ENCODE results near the gene FGF12.

Gene FGF12

DNA sequence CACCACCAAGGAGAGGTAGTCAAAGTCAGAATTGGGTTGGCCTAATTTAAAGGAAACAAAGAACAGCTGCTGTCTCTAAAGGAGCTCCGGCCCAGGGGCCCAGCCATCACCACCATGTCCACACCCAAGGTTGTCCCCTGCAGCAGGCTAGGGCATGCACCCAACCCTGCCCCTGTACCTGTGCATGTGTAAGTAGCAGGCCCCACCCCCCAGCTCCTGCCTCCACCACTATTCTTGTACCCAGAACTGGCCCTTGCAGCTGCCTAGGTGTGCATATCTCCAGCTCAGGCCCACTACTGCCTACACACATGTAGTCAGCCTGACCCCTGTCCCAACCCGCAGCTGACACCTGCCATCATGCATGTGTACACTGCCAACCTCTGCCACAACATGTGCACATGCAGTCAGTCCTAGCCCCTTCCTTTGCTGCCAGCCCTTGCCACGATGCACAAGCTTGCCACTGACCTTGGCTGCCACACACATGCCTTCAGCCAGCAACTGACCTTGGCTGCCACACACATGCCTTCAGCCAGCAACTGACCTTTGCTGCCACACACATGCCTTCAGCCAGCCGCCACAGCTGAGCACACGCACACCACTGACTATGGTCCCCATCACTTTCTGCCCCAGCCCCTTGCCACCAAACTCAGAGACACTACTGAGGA, 39.7 kb downstream of the FGF12 start:
- Histone ChIP-seq H3K36me3 (ENCODE audit: control insufficient read depth, insufficient read depth, low read length) (no peaks in the 10 kb centered on the region), H3K27me3 (ENCODE audit: control insufficient read depth, insufficient read depth, low read length, poor library complexity, severe bottlenecking) (no peaks in the 10 kb centered on the region), H3K4me3 (ENCODE audit: insufficient read depth, low read depth, low read length) (no peak overlapping the region), H3K27ac (ENCODE audit: insufficient read depth, low read depth, low read length, poor library complexity, severe bottlenecking) (no peak overlapping the region), H3K4me1 (ENCODE audit: control insufficient read depth, insufficient read depth, low read length) (no peaks in the 10 kb centered on the region), H3K9me3 (ENCODE audit: control insufficient read depth, low read length) (no peaks in the 10 kb centered on the region)
- WGBS, 2 experiments = 90 to 91% methylated on average over 5 of the region's 5 CpGs

DNA sequence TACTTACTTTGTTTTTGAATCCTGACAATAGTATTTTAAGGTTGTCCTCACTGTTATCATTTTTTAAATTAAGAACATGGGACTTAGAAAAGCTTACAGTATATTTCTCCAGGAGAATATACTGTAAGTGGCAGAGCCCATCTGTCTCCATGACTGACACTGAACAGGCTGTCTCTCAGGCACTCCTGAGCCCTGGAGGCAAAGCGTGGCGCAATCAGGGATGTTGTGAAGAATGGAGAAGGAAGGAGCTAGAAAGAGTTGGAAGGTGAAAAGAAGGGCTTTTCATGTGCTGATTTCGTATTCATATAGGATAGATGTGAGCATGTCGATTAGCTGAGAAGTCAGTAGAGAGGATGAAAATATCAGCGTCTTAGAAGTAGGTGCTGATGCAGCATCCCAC, 41.5 kb downstream of the FGF12 start:
- Histone ChIP-seq H3K4me3 (ENCODE audit: insufficient read depth, low read depth, low read length) (no peak overlapping the region), H3K27ac (ENCODE audit: insufficient read depth, low read depth, low read length, poor library complexity, severe bottlenecking) (no peak overlapping the region), H3K4me1 (ENCODE audit: control insufficient read depth, insufficient read depth, low read length) (no peaks in the 10 kb centered on the region), H3K9me3 (ENCODE audit: control insufficient read depth, low read length) (no peaks in the 10 kb centered on the region), H3K36me3 (ENCODE audit: control insufficient read depth, insufficient read depth, low read length) (no peaks in the 10 kb centered on the region), H3K27me3 (ENCODE audit: control insufficient read depth, insufficient read depth, low read length, poor library complexity, severe bottlenecking) (no peaks in the 10 kb centered on the region)
- WGBS, 2 experiments = 91% methylated on average over 5 of the region's 5 CpGs

- H3K4me1 ChIP-seq (ENCODE audit: control insufficient read depth, insufficient read depth, low read length) = no peaks in the 10 kb centered on the region
- no peak overlapping the region for H3K4me3 ChIP-seq (ENCODE audit: insufficient read depth, low read depth, low read length)
- H3K27me3 ChIP-seq (ENCODE audit: control insufficient read depth, insufficient read depth, low read length, poor library complexity, severe bottlenecking) = no peaks in the 10 kb centered on the region
- H3K27ac ChIP-seq (ENCODE audit: insufficient read depth, low read depth, low read length, poor library complexity, severe bottlenecking) = no peak overlapping the region
- WGBS, 2 experiments = 92 to 94% methylated on average over 6 of the region's 6 CpGs
- H3K36me3 ChIP-seq (ENCODE audit: control insufficient read depth, insufficient read depth, low read length) = no peaks in the 10 kb centered on the region
- no peaks in the 10 kb centered on the region for H3K9me3 ChIP-seq (ENCODE audit: control insufficient read depth, low read length)
Observed at GRCh38 chr3:192684151-192684550, 43.2 kb downstream of the FGF12 start.

DNA sequence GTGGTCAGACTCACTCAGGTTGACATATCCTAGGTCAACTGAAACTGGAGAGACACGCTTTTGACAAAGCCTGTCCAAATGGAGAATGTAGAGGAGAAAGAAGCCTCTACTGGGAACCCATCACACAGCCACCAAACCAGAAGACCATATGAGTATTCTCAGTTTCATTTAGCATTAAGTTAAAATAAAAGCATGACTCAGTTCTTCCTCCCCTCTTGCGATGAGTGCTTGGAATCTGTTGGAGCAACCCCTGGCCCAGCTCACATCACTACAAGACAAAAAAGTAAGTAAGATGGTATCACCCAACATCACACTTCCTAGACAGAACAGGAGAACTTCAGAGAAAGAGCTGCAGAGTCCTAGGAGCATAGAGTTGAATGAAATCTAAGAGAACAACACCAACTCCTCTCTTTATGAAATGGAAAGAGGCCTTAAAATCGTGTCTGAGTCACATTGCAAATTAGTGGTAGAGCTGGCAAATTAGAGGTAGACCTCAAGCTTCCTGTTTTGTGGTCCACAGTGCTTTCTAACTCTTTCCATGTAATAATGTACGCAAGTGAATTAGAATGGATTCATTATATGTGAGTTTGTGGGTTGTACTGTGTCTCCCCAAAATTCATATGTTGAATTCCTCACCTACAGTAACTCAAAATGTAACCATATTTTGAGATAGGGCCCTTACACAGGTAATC, 51.2 kb downstream of the FGF12 start:
- 87 to 93% methylated on average over 3 to 4 of the region's 4 CpGs for WGBS, 2 experiments
- no peak overlapping the region for H3K27ac ChIP-seq (ENCODE audit: insufficient read depth, low read depth, low read length, poor library complexity, severe bottlenecking)

DNA sequence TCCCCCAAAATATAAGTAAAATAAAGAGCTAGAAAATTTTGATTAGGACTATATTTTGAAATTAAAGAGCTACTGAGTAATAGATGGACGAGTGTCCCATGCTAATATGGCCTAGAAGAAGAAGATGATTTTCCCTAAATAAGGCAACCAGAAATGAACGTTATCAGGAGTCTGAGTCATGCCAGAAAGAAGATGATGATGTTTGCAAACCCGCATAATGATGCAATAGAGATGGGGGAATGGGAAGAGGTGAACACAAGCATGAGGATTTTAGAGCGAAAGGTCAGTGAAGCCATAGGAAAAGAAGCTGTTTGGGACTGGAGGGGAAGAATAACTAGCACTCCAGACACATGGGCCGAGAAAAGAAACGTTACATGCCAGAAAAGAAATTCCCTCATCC, 71.7 kb downstream of the FGF12 start:
- WGBS, 2 experiments = 84 to 89% methylated on average over 6 of the region's 6 CpGs
- Histone ChIP-seq H3K27me3 (ENCODE audit: control insufficient read depth, insufficient read depth, low read length, poor library complexity, severe bottlenecking) (no peaks in the 10 kb centered on the region), H3K27ac (ENCODE audit: insufficient read depth, low read depth, low read length, poor library complexity, severe bottlenecking) (no peak overlapping the region), H3K4me3 (ENCODE audit: insufficient read depth, low read depth, low read length) (no peak overlapping the region), H3K4me1 (ENCODE audit: control insufficient read depth, insufficient read depth, low read length) (no peaks in the 10 kb centered on the region), H3K36me3 (ENCODE audit: control insufficient read depth, insufficient read depth, low read length) (no peaks in the 10 kb centered on the region), H3K9me3 (ENCODE audit: control insufficient read depth, low read length) (no peaks in the 10 kb centered on the region)

More for the DNA sequence above, 51.2 kb downstream of the FGF12 start:
- no peaks in the 10 kb centered on the region for H3K36me3 ChIP-seq (ENCODE audit: control insufficient read depth, insufficient read depth, low read length)
- H3K9me3 ChIP-seq (ENCODE audit: control insufficient read depth, low read length) = no peaks in the 10 kb centered on the region
- H3K27me3 ChIP-seq (ENCODE audit: control insufficient read depth, insufficient read depth, low read length, poor library complexity, severe bottlenecking) = no peaks in the 10 kb centered on the region
- H3K4me3 ChIP-seq (ENCODE audit: insufficient read depth, low read depth, low read length) = no peak overlapping the region
- H3K4me1 ChIP-seq (ENCODE audit: control insufficient read depth, insufficient read depth, low read length) = no peaks in the 10 kb centered on the region

DNA sequence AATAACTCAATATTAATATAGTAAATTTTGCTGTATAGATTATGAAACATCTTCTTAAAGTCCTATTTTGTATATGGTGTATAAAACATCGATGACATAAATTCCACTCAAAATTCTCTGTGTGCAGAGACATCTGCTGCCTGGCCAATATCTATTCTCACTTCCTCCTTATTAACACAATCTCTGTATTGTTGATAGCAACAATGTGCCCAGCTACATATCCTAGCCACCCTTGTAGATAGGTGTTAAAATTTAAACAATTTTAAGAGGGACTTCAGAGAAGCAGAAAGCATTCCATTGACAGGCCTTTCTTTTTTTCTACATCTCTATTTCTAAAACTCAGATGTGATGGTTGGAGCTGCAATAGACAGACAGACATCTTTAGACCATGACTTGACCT, 72.3 kb downstream of the FGF12 start:
- 100% methylated on average over 1 of the region's 1 CpG; no CpG with 5 or more reads in 1 of the 2 experiments for WGBS, 2 experiments
- H3K36me3 ChIP-seq (ENCODE audit: control insufficient read depth, insufficient read depth, low read length) = no peaks in the 10 kb centered on the region
- H3K27ac ChIP-seq (ENCODE audit: insufficient read depth, low read depth, low read length, poor library complexity, severe bottlenecking) = no peak overlapping the region
- H3K4me1 ChIP-seq (ENCODE audit: control insufficient read depth, insufficient read depth, low read length) = no peaks in the 10 kb centered on the region
- H3K27me3 ChIP-seq (ENCODE audit: control insufficient read depth, insufficient read depth, low read length, poor library complexity, severe bottlenecking) = no peaks in the 10 kb centered on the region
- H3K4me3 ChIP-seq (ENCODE audit: insufficient read depth, low read depth, low read length) = no peak overlapping the region
- no peaks in the 10 kb centered on the region for H3K9me3 ChIP-seq (ENCODE audit: control insufficient read depth, low read length)

- Histone ChIP-seq H3K27me3 (ENCODE audit: control insufficient read depth, insufficient read depth, low read length, poor library complexity, severe bottlenecking) (no peaks in the 10 kb centered on the region), H3K4me1 (ENCODE audit: control insufficient read depth, insufficient read depth, low read length) (no peaks in the 10 kb centered on the region), H3K27ac (ENCODE audit: insufficient read depth, low read depth, low read length, poor library complexity, severe bottlenecking) (no peak overlapping the region), H3K4me3 (ENCODE audit: insufficient read depth, low read depth, low read length) (no peak overlapping the region), H3K36me3 (ENCODE audit: control insufficient read depth, insufficient read depth, low read length) (no peaks in the 10 kb centered on the region), H3K9me3 (ENCODE audit: control insufficient read depth, low read length) (no peaks in the 10 kb centered on the region)
- WGBS, 2 experiments = 86 to 93% methylated on average over 1 of the region's 1 CpG
Observed at GRCh38 chr3:192653862-192654261, 73.5 kb downstream of the FGF12 start.

- H3K27ac ChIP-seq (ENCODE audit: insufficient read depth, low read depth, low read length, poor library complexity, severe bottlenecking) = no peak overlapping the region
- H3K27me3 ChIP-seq (ENCODE audit: control insufficient read depth, insufficient read depth, low read length, poor library complexity, severe bottlenecking) = no peaks in the 10 kb centered on the region
- WGBS, 2 experiments = 83 to 85% methylated on average over 3 of the region's 3 CpGs
- H3K36me3 ChIP-seq (ENCODE audit: control insufficient read depth, insufficient read depth, low read length) = no peaks in the 10 kb centered on the region
- no peaks in the 10 kb centered on the region for H3K9me3 ChIP-seq (ENCODE audit: control insufficient read depth, low read length)
- no peaks in the 10 kb centered on the region for H3K4me1 ChIP-seq (ENCODE audit: control insufficient read depth, insufficient read depth, low read length)
- no peak overlapping the region for H3K4me3 ChIP-seq (ENCODE audit: insufficient read depth, low read depth, low read length)
Observed at GRCh38 chr3:192652727-192653126, 74.6 kb downstream of the FGF12 start.

- Histone ChIP-seq H3K36me3 (ENCODE audit: control insufficient read depth, insufficient read depth, low read length) (no peaks in the 10 kb centered on the region), H3K9me3 (ENCODE audit: control insufficient read depth, low read length) (no peaks in the 10 kb centered on the region), H3K27me3 (ENCODE audit: control insufficient read depth, insufficient read depth, low read length, poor library complexity, severe bottlenecking) (no peaks in the 10 kb centered on the region), H3K4me1 (ENCODE audit: control insufficient read depth, insufficient read depth, low read length) (no peaks in the 10 kb centered on the region), H3K27ac (ENCODE audit: insufficient read depth, low read depth, low read length, poor library complexity, severe bottlenecking) (no peak overlapping the region), H3K4me3 (ENCODE audit: insufficient read depth, low read depth, low read length) (no peak overlapping the region)
- 91 to 94% methylated on average over 6 of the region's 6 CpGs for WGBS, 2 experiments
Observed at GRCh38 chr3:192651836-192652512, 75.4 kb downstream of the FGF12 start.

DNA sequence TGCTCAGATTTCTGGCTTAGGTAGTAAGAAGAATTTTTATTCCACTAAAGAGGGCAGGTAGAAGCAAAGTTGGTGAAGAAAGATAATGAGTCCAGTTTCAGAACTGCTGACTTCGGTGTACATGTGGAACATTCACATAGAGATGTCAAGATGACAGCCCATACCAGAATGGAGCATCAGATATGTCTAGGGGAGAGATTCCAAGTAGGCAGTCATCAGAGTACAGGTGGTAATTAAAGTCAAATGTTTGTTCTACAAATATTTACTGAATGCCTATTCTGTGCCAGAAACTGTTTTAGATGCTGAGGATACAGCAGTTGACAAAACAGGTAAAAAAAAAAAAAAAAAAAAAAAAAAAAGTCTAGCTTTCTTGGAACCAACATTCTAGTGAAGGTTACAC, 81.9 kb downstream of the FGF12 start:
- Histone ChIP-seq H3K27me3 (ENCODE audit: control insufficient read depth, insufficient read depth, low read length, poor library complexity, severe bottlenecking) (no peaks in the 10 kb centered on the region), H3K9me3 (ENCODE audit: control insufficient read depth, low read length) (no peaks in the 10 kb centered on the region), H3K36me3 (ENCODE audit: control insufficient read depth, insufficient read depth, low read length) (no peaks in the 10 kb centered on the region), H3K4me3 (ENCODE audit: insufficient read depth, low read depth, low read length) (no peak overlapping the region), H3K27ac (ENCODE audit: insufficient read depth, low read depth, low read length, poor library complexity, severe bottlenecking) (no peak overlapping the region), H3K4me1 (ENCODE audit: control insufficient read depth, insufficient read depth, low read length) (no peaks in the 10 kb centered on the region)
- 42 to 52% methylated on average over 1 of the region's 1 CpG for WGBS, 2 experiments
